ENCODE data around the gene PSMC5. TPM values are rescaled to one million over a fixed set of nuclear protein-coding genes. Genes with fewer than 3 reads are reported as not detected.
"Not testable (repeated sequence)": the region's sequence is repeated elsewhere in the genome, so short reads cannot be mapped to it uniquely, and the experiment has no call there.

Gene PSMC5
- total RNA-seq, 1 donor from 2014 or later: 83.7 TPM

GRCh38 chr17:63878413-63878812 is 51.2 kb downstream of the PSMC5 start:
- DNase-seq (ENCODE audit: low spot score in 2 of 2); H3K27me3 ChIP-seq; H3K36me3 ChIP-seq; H3K9me3 ChIP-seq; H3K4me3 ChIP-seq; intact Hi-C loops (cut with DNase I); H3K27ac ChIP-seq; H3K4me1 ChIP-seq: not testable (repeated sequence)

GRCh38 chr17:63880706-63881105 is 53.5 kb downstream of the PSMC5 start:
- Histone ChIP-seq H3K4me3 (no peak overlapping the region), H3K27me3 (no peaks in the 10 kb centered on the region), H3K4me1 (no peaks in the 10 kb centered on the region), H3K36me3 (no peaks in the 10 kb centered on the region), H3K9me3 (no peaks in the 10 kb centered on the region), H3K27ac (no peak overlapping the region)
- no peak for DNase-seq (ENCODE audit: low spot score in 2 of 2)
- intact Hi-C loops (cut with DNase I): no loop called here
- TF ChIP-seq CTCF (IDR thresholded peaks at IDR 0.05): no peak

GRCh38 chr17:63881337-63881736 is 54.1 kb downstream of the PSMC5 start:
- H3K4me3 ChIP-seq; intact Hi-C loops (cut with DNase I); DNase-seq (ENCODE audit: low spot score in 2 of 2); H3K27ac ChIP-seq; H3K27me3 ChIP-seq; H3K4me1 ChIP-seq; H3K9me3 ChIP-seq; H3K36me3 ChIP-seq: not testable (repeated sequence)

Other genes starting within 250 kb of the PSMC5 start
- gene TACO1, start 226.5 kb upstream of the PSMC5 start, total RNA-seq: 6.2 TPM
- 75.6 TPM for gene MAP3K3, start 205.0 kb upstream of the PSMC5 start, total RNA-seq
- gene LIMD2, start 127.3 kb upstream of the PSMC5 start, total RNA-seq: 27.0 TPM
- gene STRADA, start 85.6 kb upstream of the PSMC5 start, total RNA-seq: 3.2 TPM
- 76.2 TPM for gene CCDC47, start 53.8 kb upstream of the PSMC5 start, total RNA-seq
- gene DDX42, start 53.3 kb upstream of the PSMC5 start, total RNA-seq: 37.5 TPM
- gene FTSJ3, start 232 bp downstream of the PSMC5 start, total RNA-seq: 18.2 TPM
- gene SMARCD2, start 15.3 kb downstream of the PSMC5 start, total RNA-seq: 78.0 TPM
- gene CSH2, start 46.2 kb downstream of the PSMC5 start, total RNA-seq: not detected
- not detected for gene GH2, start 54.5 kb downstream of the PSMC5 start, total RNA-seq
- gene CSH1, start 69.1 kb downstream of the PSMC5 start, total RNA-seq: not detected
- not detected for gene CSHL1, start 83.8 kb downstream of the PSMC5 start, total RNA-seq
- not detected for gene GH1, start 91.4 kb downstream of the PSMC5 start, total RNA-seq
- gene CD79B, start 104.9 kb downstream of the PSMC5 start, total RNA-seq: not detected
- gene SCN4A, start 145.5 kb downstream of the PSMC5 start, total RNA-seq: 1.3 TPM
- 1.5 TPM for gene PRR29, start 170.9 kb downstream of the PSMC5 start, total RNA-seq
- gene ICAM2, start 193.2 kb downstream of the PSMC5 start, total RNA-seq: 212 TPM

All from ascending aorta (tissue), 2 donors.